Activated CD4-positive, alpha-beta T cell treated with anti-CD3 and anti-CD28 coated beads, Interleukin-2, amount 10 ng/mL, durations not matched to agents 24 days and 14 days (primary cell): ENCODE measurements around the gene KCNN3. TPM values are rescaled to one million over a fixed set of nuclear protein-coding genes. Genes with fewer than 3 reads are reported as not detected.

ENCODE experiments used
- DNase-seq: peaks from one replicate; pipeline ENCODE4 v3.0.0; 2022
- H3K27ac Mint-ChIP-seq: one replicate; pipeline ENCODE4 v1.8.0; 2022; ENCODE audit warnings: mild to moderate bottlenecking, mixed read lengths
- H3K27me3 Mint-ChIP-seq: one replicate; pipeline ENCODE4 v1.8.0; 2022; ENCODE audit warnings: mixed read lengths
- H3K36me3 Mint-ChIP-seq: one replicate; pipeline ENCODE4 v1.8.0; 2022; ENCODE audit warnings: low read depth, mild to moderate bottlenecking, mixed read lengths
- H3K4me1 Mint-ChIP-seq: one replicate; pipeline ENCODE4 v1.8.0; 2021; ENCODE audit warnings: mixed read lengths
- H3K4me3 Mint-ChIP-seq: one replicate; pipeline ENCODE4 v1.8.0; 2022; ENCODE audit warnings: mild to moderate bottlenecking, moderate library complexity, mixed read lengths
- H3K9me3 Mint-ChIP-seq: one replicate; pipeline ENCODE4 v1.8.0; 2021; ENCODE audit warnings: mixed read lengths
- intact Hi-C: fragments of 100-400 bp; cut with micrococcal nuclease; formaldehyde crosslinking; loops from one replicate; pipeline ENCODE4 v1.15.1; 2023
- total RNA-seq: library from RNA; stranded (reverse); gene quantifications from 2 replicates; pipeline ENCODE4 v1.2.3, GENCODE V29; 2022

Gene KCNN3
- total RNA-seq, 1 donor from 2014 or later: 0.35 TPM

GRCh38 chr1:154802336-154802969 lies 67.6 kb downstream of the KCNN3 start:
- intact Hi-C loops: no loop called here
- DNase-seq: no peak
- peaks cover 3% of the 10 kb centered on the region for H3K4me1 Mint-ChIP-seq
- H3K9me3 Mint-ChIP-seq: no peaks in the 10 kb centered on the region
- H3K27ac Mint-ChIP-seq: no peak overlapping the region
- no peaks in the 10 kb centered on the region for H3K36me3 Mint-ChIP-seq
- H3K27me3 Mint-ChIP-seq: peaks cover 24% of the 10 kb centered on the region
- no peak overlapping the region for H3K4me3 Mint-ChIP-seq

GRCh38 chr1:154801234-154802011 lies 68.7 kb downstream of the KCNN3 start:
- Mint-ChIP-seq H3K4me1 (no peaks in the 10 kb centered on the region), H3K36me3 (no peaks in the 10 kb centered on the region), H3K27me3 (peaks cover 18% of the 10 kb centered on the region), H3K4me3 (no peak overlapping the region), H3K27ac (no peak overlapping the region), H3K9me3 (no peaks in the 10 kb centered on the region)
- no peak for DNase-seq
- intact Hi-C loops: no loop called here

- H3K27ac Mint-ChIP-seq: no peak overlapping the region
- H3K36me3 Mint-ChIP-seq: no peaks in the 10 kb centered on the region
- H3K27me3 Mint-ChIP-seq: peaks cover 12% of the 10 kb centered on the region
- no peak overlapping the region for H3K4me3 Mint-ChIP-seq
- H3K9me3 Mint-ChIP-seq: no peaks in the 10 kb centered on the region
- intact Hi-C loops: no loop called here
- no peak for DNase-seq
- peaks cover 2% of the 10 kb centered on the region for H3K4me1 Mint-ChIP-seq
Measured at GRCh38 chr1:154799188-154799587, 70.9 kb downstream of the KCNN3 start.

GRCh38 chr1:154798645-154799044 lies 71.4 kb downstream of the KCNN3 start:
- no peaks in the 10 kb centered on the region for H3K9me3 Mint-ChIP-seq
- no peaks in the 10 kb centered on the region for H3K36me3 Mint-ChIP-seq
- peaks cover 4% of the 10 kb centered on the region for H3K4me1 Mint-ChIP-seq
- H3K4me3 Mint-ChIP-seq: no peak overlapping the region
- H3K27me3 Mint-ChIP-seq: peaks cover 12% of the 10 kb centered on the region
- intact Hi-C loops: no loop called here
- H3K27ac Mint-ChIP-seq: no peak overlapping the region
- DNase-seq: no peak

- DNase-seq: no peak
- Mint-ChIP-seq H3K4me3 (no peak overlapping the region), H3K4me1 (peaks cover 11% of the 10 kb centered on the region), H3K9me3 (no peaks in the 10 kb centered on the region), H3K27me3 (peaks cover 18% of the 10 kb centered on the region), H3K36me3 (no peaks in the 10 kb centered on the region), H3K27ac (no peak overlapping the region)
- intact Hi-C loops: no loop called here
Measured at GRCh38 chr1:154797175-154797574, 72.9 kb downstream of the KCNN3 start.

GRCh38 chr1:154796303-154796892 lies 73.7 kb downstream of the KCNN3 start:
- H3K9me3 Mint-ChIP-seq: no peaks in the 10 kb centered on the region
- no peaks in the 10 kb centered on the region for H3K36me3 Mint-ChIP-seq
- H3K27ac Mint-ChIP-seq: no peak overlapping the region
- H3K4me3 Mint-ChIP-seq: no peak overlapping the region
- peaks cover 19% of the 10 kb centered on the region for H3K4me1 Mint-ChIP-seq
- H3K27me3 Mint-ChIP-seq: peaks cover 18% of the 10 kb centered on the region
- no peak for DNase-seq
- intact Hi-C loops: no loop called here

GRCh38 chr1:154794608-154795007 lies 75.5 kb downstream of the KCNN3 start:
- Mint-ChIP-seq H3K4me1 (peaks cover 28% of the 10 kb centered on the region), H3K27me3 (peaks cover 18% of the 10 kb centered on the region), H3K4me3 (no peak overlapping the region), H3K9me3 (no peaks in the 10 kb centered on the region), H3K27ac (no peak overlapping the region), H3K36me3 (no peaks in the 10 kb centered on the region)
- intact Hi-C loops: loop anchor here (5.0 kb wide), 2 partner anchors 53 to 187 kb away; partner anchors contain the start of gene ADAR
- no peak for DNase-seq

- Mint-ChIP-seq H3K36me3 (no peaks in the 10 kb centered on the region), H3K4me1 (peaks cover 28% of the 10 kb centered on the region), H3K9me3 (no peaks in the 10 kb centered on the region), H3K27ac (peak overlapping the region; percentile 8), H3K4me3 (no peak overlapping the region), H3K27me3 (peaks cover 18% of the 10 kb centered on the region)
- no peak for DNase-seq
- intact Hi-C loops: loop anchor here (5.0 kb wide), 2 partner anchors 54 to 186 kb away; partner anchors contain the start of gene ADAR
Measured at GRCh38 chr1:154793685-154794084, 76.4 kb downstream of the KCNN3 start.

- peaks cover 18% of the 10 kb centered on the region for H3K27me3 Mint-ChIP-seq
- H3K36me3 Mint-ChIP-seq: no peaks in the 10 kb centered on the region
- intact Hi-C loops: loop anchor here (5.0 kb wide), 2 partner anchors 54 to 186 kb away; partner anchors contain the start of gene ADAR
- no peak for DNase-seq
- peaks cover 28% of the 10 kb centered on the region for H3K4me1 Mint-ChIP-seq
- H3K4me3 Mint-ChIP-seq: no peak overlapping the region
- H3K9me3 Mint-ChIP-seq: no peaks in the 10 kb centered on the region
- no peak overlapping the region for H3K27ac Mint-ChIP-seq
Measured at GRCh38 chr1:154792899-154793298, 77.2 kb downstream of the KCNN3 start.

- Mint-ChIP-seq H3K4me3 (peak overlapping the region; percentile 63), H3K27ac (peak overlapping the region; percentile 81), H3K36me3 (no peaks in the 10 kb centered on the region), H3K9me3 (no peaks in the 10 kb centered on the region), H3K27me3 (peaks cover 18% of the 10 kb centered on the region), H3K4me1 (peaks cover 28% of the 10 kb centered on the region)
- DNase-seq: peak; percentile 93
- intact Hi-C loops: loop anchor here (1.0 to 5.0 kb wide), 5 partner anchors 32 to 184 kb away; partner anchors contain the start of gene ADAR
Measured at GRCh38 chr1:154791292-154792166, 78.6 kb downstream of the KCNN3 start.

GRCh38 chr1:154788886-154789285 lies 81.2 kb downstream of the KCNN3 start:
- intact Hi-C loops: no loop called here
- no peak for DNase-seq
- no peak overlapping the region for H3K4me3 Mint-ChIP-seq
- H3K9me3 Mint-ChIP-seq: peaks cover 4% of the 10 kb centered on the region
- peaks cover 11% of the 10 kb centered on the region for H3K27me3 Mint-ChIP-seq
- no peak overlapping the region for H3K27ac Mint-ChIP-seq
- H3K4me1 Mint-ChIP-seq: peaks cover 46% of the 10 kb centered on the region
- H3K36me3 Mint-ChIP-seq: no peaks in the 10 kb centered on the region

GRCh38 chr1:154788110-154788870 lies 81.8 kb downstream of the KCNN3 start:
- Mint-ChIP-seq H3K9me3 (peaks cover 4% of the 10 kb centered on the region), H3K27me3 (peaks cover 8% of the 10 kb centered on the region), H3K36me3 (no peaks in the 10 kb centered on the region), H3K4me3 (no peak overlapping the region), H3K4me1 (peaks cover 52% of the 10 kb centered on the region), H3K27ac (no peak overlapping the region)
- DNase-seq: no peak
- intact Hi-C loops: no loop called here
